GM18867 (cell line): ENCODE results near the gene C16orf78.

Experiments
- ATAC-seq: cut with Tn5 transposase; IDR thresholded peaks from one replicate; pipeline ENCODE4 v1.9.1; 2021; ENCODE audit warnings: mild to moderate bottlenecking, moderate library complexity; ENCODE audit not compliant: unreplicated experiment

Gene C16orf78

DNA sequence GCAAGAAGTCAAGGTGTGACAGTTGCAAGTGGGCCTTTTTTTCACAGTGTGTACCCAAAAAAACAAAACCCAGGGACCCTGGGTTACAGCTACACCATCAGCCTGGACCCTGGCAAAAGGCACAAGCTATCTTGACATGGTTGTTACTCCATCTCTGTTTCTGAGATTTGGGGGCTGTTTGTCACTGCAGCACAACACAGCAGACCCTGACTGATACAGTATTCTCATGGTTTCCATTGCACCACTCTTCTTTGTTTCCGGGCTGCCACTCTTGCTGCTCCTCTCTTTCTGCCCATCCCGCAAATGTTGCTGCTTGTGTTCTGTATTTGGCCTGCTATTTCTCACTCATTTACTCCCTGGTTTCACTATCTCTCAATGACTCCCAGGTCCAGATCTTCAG lies 55.2 kb downstream of the C16orf78 start:
- no peak for ATAC-seq

DNA sequence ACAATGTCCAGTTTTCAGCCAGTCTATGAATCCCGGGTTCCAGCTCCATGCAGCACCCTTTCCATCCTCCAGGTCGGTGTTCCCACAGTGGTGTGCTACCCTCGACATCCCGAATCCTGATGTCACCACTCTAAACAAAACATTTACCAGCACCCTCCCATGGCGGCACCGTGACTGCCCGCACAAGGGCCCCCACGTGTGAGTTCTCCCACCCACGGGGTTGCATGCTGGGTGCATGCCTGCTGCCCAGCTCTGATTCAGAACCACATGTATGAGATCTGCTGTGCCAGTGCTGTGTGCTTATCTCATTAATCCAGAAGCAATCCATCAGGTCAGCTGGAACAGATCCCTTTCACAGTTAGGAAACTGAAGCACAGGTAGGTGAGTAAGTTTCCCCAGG lies 57.4 kb downstream of the C16orf78 start:
- no peak for ATAC-seq

DNA sequence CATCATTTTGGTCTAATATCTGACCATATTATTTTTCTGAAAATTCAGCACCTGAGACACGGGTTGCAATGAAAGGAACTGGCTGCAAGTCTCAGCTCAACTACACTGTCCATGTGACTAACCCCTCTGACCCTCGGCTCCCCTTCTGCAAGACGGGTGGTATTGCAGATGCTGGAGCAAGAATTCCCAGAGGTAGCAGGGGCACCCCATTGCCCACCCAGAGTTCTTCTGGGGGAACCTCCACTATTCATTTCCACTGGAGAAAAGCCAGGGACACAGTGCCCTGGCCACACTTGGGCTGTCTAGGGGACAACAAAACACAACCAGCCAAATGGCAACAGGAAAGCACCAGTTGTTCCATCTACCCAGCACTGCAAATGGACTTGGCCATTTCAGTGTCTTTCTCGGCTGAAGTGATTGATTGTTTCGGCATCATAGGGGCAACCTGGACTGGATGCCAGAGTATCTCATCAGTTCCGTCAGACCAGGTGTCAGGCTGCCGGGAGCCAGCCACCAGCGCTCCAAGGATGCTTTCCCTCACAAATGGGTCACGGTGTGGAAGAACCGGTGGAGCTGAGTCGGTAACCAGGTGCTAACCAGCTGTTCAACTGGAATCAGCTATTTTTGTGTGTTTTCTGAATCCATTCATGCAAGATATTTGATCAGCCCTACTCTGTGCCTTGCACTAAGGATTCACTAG lies 58.1 kb downstream of the C16orf78 start:
- ATAC-seq: no peak

DNA sequence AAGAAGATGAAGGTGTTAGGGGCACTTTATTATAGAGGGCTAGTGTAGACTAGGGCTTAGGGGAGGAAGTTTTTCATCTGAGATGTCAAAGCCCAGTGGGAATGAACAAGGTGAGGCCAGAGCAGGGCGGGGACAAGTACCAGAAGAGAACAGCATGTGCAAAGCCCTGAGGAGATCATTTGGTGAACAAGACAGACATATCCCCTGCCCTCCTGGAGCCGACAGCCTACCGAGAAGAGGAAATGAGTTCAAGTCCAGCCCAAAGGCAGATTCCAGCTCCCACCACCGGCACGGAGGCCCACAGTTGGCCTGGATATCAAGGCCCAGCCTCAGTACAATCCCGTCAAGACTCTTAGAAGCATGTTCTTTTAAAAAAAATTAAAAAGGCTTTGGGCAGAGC lies 61.1 kb downstream of the C16orf78 start:
- ATAC-seq: no peak

DNA sequence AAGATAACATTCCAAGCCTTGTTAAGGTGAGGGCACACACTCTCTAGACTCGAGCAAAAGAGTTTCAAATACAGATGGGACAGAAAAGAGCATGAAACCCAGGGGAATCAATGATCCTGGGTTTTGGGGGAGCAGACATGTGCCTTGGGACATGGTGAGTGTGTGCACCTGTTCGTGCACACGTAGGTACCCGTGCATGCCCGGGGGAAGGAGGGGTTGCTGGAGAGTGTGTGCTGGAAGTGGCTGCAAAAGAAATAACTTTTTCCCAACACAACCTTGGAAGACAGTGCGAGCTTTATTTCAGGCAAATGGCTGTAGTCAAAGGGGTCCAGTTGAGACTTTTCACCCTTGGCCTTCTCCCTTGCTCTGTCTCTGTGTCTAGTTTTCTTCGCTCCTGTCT lies 62.6 kb downstream of the C16orf78 start:
- ATAC-seq: no peak

DNA sequence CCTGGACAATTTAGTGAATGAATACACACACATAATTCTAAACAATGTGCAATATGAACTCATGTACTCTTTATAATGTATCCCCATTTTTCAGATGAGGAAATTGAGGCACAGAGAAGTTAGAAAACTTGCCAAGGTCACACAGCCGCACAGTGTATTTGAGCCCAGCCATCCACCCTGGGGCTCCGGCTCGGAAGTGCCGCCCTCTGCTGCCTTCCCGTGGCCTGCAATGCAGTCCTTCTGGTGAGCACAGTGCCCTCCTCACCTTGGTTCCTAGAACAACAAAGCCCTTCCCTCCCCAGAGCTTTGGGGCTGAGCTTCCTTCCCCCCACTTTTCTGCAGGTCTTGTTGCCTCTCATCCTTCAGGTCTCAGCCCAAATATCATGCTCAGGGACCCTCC lies 63.7 kb downstream of the C16orf78 start:
- no peak for ATAC-seq

DNA sequence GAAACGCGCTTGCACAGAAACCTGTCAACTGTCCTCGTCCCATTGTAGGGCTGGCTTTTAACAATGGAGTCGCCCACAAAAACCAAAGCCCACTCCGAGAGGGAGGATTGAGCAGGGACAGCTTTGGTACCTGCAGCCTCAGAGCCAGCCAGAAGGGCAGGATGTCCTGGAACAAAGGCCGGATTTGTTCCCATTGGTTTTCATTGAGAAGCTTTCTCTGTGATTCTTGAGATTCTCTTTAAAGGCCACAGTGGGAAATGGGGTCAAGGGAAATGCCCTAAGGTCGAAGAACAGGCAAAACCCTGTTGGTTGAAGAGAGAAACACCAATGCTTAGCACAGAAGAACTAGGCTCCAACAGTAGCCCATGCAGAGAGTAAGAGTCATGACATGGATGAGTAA lies 65.4 kb downstream of the C16orf78 start:
- ATAC-seq: no peak

DNA sequence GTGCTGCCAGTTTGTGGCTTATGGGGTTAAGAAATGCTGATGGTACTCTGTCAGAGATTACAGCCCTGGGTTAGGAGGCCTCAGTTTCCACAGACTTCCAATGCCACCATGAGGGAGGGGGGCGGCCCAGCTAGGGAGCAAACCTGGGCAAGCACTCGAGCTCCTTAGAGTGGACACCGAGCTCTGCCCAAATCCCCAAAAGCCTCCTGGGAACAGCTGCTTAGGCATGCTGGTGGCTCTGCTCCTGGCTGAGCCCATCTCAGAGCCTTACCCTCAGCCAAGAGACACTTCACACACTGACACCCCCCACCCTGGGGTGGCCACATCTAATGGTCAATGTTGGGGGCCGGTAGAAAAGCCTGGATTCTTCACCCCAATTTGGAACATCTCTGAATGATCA lies 66.1 kb downstream of the C16orf78 start:
- ATAC-seq: no peak

DNA sequence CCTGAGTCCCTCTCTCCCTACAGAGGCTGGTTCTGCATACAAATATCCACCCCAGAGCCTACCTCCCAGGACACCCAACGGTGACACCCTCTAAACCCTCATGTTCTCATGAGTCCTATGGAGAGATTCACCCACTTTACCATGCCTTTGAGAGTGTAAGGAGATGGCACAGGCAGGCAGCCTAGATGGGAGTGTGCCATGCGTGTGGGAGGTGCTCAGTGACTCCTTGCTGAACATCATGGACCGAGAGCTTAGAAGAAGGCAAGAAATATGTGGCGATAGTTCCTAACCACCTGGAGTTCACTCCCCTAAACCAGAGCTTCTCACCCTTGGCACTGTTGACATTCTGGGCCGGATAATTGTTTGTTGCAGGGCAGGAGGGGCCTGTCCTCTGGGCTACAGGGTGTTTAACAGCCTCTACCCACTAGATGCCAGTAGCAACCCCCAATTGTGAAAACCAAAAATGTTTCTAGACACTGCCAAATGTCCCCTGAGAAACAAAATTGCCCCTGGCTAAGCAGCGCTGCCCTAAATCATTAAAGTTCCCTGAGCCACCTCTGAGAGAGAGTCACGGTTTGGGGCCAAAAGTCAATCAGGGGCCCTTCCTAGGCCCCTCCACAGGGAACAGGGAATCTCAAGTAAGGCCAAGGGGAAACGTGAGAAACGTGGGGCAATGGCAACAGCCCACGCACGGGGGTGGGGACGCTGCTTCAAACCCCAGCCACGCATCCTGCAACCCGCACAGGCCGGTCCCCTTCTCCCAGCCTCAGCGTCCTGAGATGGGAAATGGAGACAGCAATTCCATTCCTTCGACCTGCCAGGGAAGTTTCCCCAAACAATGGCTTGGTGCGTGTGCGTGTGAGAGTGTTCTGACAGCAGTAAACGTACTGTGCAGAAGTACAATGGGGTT lies 66.8 kb downstream of the C16orf78 start:
- ATAC-seq: no peak

DNA sequence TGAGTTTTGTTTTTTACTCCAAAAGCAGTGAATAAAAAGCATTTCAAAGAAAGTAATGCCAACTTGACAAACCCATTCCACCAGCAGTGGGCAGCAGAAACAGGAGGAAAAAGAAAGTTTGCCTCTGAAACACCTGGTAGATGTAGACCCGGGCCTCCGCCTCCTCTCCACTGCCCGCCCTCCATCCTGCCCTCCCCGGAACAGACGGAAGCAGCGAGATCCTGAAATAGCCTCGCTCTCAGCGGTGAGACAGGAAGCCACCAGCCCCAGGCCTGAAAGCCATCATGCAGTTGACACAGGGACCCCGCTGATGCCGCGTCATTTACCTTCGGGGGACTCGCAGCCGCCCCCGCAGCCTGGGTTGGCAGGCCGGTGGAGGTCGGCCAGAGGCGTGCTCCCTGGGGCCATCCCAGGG lies 67.8 kb downstream of the C16orf78 start:
- ATAC-seq: peak; percentile 97

DNA sequence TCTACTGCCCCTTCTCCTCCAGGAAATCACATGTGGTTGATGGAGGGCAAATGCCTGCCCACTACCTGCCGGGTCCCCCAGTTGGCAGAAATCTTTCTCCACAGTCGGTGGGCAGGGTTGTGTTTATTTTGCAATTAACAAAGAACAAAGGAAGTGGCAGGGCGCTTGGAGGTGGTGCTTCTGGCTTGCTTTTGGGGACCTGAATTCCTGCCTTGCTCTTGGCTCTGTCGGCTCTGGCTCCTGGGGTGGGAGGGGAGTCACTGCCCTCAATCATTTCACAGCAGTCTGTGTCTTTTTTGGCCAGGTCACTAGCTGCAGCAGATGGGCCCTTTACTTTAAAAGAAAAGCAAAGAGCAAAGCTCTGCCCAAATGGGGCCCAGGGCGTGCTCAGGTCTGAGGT lies 69.2 kb downstream of the C16orf78 start:
- ATAC-seq: no peak

DNA sequence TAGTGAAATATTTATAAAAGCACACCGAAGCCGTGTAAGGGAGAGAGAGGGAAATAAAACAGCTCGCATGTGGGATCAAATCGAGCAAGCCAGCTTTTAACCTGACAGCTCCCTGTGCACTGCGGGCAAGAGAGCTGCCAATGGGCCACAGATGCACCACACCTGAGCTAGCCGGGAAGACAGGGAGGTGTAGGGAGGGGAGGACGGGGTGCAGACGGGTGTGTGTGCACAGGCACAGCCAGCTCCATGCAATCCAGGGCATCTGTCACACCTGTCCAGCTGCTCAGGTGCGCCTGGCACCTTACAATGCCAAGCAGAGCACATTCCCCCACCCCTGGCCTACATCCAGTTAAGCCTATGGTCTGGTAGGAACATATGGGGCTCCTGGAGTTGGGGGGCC lies 70.0 kb downstream of the C16orf78 start:
- no peak for ATAC-seq

DNA sequence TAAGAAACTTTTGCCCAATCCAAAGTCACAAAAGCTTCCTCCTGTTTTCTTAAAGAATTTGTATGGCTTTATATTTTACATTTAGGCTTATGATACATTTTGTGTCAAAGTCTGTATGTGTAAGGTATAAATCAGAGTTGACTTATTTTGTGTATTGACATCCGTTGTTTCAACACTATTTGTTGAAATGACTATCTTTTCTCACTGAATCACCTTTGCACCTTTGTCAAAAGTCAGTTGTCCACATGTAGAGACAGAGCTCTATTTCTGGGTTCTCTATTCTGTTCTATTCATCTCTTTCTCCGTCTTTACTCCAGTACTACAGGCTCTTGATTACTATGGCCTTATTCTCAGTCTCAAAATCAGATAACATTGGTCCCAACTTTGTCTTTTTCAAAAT lies 73.2 kb downstream of the C16orf78 start:
- no peak for ATAC-seq
